Heart left ventricle (tissue), 16 donors: ENCODE data around the gene TTLL5. TPM values are rescaled to one million over a fixed set of nuclear protein-coding genes. Genes with fewer than 3 reads are reported as not detected.

ENCODE experiments used
- ATAC-seq, 4 donors: fragments of 200-7000 bp; cut with Tn5 transposase; one replicate each; pipeline ENCODE4 v1.9.1; 2020 to 2022; ENCODE audit warnings: moderate library complexity in 4 of 4, mild to moderate bottlenecking in 3 of 4, moderate number of reproducible peaks in 1 of 4
- DNase-seq, 5 donors: peaks; one replicate each; pipeline ENCODE4 v3.0.0-alpha.2; 2020
- H3K27ac ChIP-seq, 12 donors: fragments of 200-600 bp; sonication (generic) in 4 of 12; one replicate each; pipeline versions ENCODE4 v1.5.0 to v1.8.0; 2016 to 2022; ENCODE audit warnings: mild to moderate bottlenecking in 2 of 12
- H3K27me3 ChIP-seq, 9 donors: fragments of 200-600 bp; sonication (generic) in 2 of 9; one replicate each; pipeline versions ENCODE4 v1.5.1 to v1.8.0; 2016 to 2022; ENCODE audit warnings: mild to moderate bottlenecking in 3 of 9
- H3K36me3 ChIP-seq, 9 donors: fragments of 200-600 bp; sonication (generic) in 2 of 9; one replicate each; pipeline versions ENCODE4 v1.5.0 to v1.8.0; 2018 to 2022; ENCODE audit warnings: mild to moderate bottlenecking in 2 of 9
- H3K4me1 ChIP-seq, 12 donors: fragments of 200-600 bp; sonication (generic) in 4 of 12; one replicate each; pipeline versions ENCODE4 v1.5.0 to v1.8.0; 2016 to 2022; ENCODE audit warnings: mild to moderate bottlenecking in 3 of 12
- H3K4me3 ChIP-seq, 12 donors: fragments of 200-600 bp; sonication (generic) in 4 of 12; one replicate each; pipeline versions ENCODE4 v1.5.0 to v1.8.0; 2017 to 2022; ENCODE audit warnings: mild to moderate bottlenecking in 9 of 12, moderate library complexity in 4 of 12
- H3K9me3 ChIP-seq, 12 donors: fragments of 200-600 bp; sonication (generic) in 4 of 12; one replicate each; pipeline versions ENCODE4 v1.5.0 to v1.8.0; 2016 to 2022; ENCODE audit warnings: mild to moderate bottlenecking in 1 of 12
- CTCF ChIP-seq, 12 donors: fragments of 200-600 bp; sonication (generic) in 4 of 12; IDR thresholded peaks; one replicate each; pipeline versions ENCODE4 v1.5.0 to v1.8.0; 2018 to 2022; ENCODE audit warnings: antibody characterized with exemption in 12 of 12, mild to moderate bottlenecking in 5 of 12
- POLR2A ChIP-seq, 2 donors: fragments of 450-650 bp; IDR thresholded peaks; one replicate each; pipeline ENCODE4 v1.6.1; 2017; ENCODE audit warnings: antibody characterized with exemption in 2 of 2, mild to moderate bottlenecking in 2 of 2, moderate library complexity in 2 of 2
- WGBS, 4 donors: extraction: QIAGEN DNeasy Blood & Tissue Kit in 2 of 4; methylation state at CpG; one replicate each; pipeline versions ENCODE4 v1.1.5 to v1.1.7; 2013 to 2018; 5-methylcytosine and 5-hydroxymethylcytosine counted together
- intact Hi-C, 10 donors: fragments of 100-400 bp; cut with DNase I; formaldehyde crosslinking; loops; one replicate each; pipeline versions ENCODE4 v1.11.1 to v1.14.2; 2022
- polyA plus RNA-seq, 2 donors: library from polyadenylated mRNA; stranded (reverse); fragments of 200-250 nt; gene quantifications; one replicate each; pipeline ENCODE4 v1.2.3, GENCODE V29; 2013
- total RNA-seq, 9 donors: library from RNA; depleted of rRNA in 2 of 9; stranded (reverse); fragments of >200 nt in 2 of 9; fragmentation: NEBNext Ultra II Directional in 3 of 9; extraction: Animal tissue kit (Norgen Biotek cat#: 25700) in 3 of 9; gene quantifications; one replicate each; pipeline versions ENCODE4 v1.1.0 to v1.2.4, GENCODE V29; 2016 to 2023
- donor health status: ischemic (EF 13 %, LVEDD 7.1; RV severe dilation, severe dysfunction).
- donor health status: healthy with polysubstance abuse.
- donor health status: DM: no; HTN: yes; CAD: no.
- donor health status: DM: no; HTN: no; CAD: no.
- donor health status: ischemic (EF 25% LVEDD 6.9; RV normal size, moderate dysfunction).
- donor health status: ischemic (EF 25% LVEDD 5.7; RV mildly dilated, moderate dysfunction).
- donor health status: healthy.
- donor health status: DM: yes; HTN: yes; CAD: no.
- donor health status: ischemic (EF 35%, LVEDD 5.7; RV mildly dilated, moderate dysfunction).
- donor health status: nonischemic (EF 11% LVEDD 7.7; RV severe dilation, severe dysfunction).
- donor health status: DM: yes; HTN: yes; CAD: no.
- donor health status: PGD.
- donor health status: ischemic (EF 29% LVEDD 5.4; RV normal size, mild dysfunction).
- donor health status: nonischemic (EF 23%, LVEDD 6.1; RV moderate dilation, normal function).

TTLL5 gene
- total and polyA plus RNA-seq, 11 donors: 6.2 to 24.6 (median 15.8) TPM

GRCh38 chr14:75860561-75861160 is 199.6 kb downstream of the TTLL5 start:
- intact Hi-C loops: loop anchor here in 2 of 10 donors (10.0 kb wide), 2 partner anchors 56 to 136 kb away; no protein-coding TSS in a partner anchor
- DNase-seq (no peak), ATAC-seq (no peak)
- H3K27ac ChIP-seq: peak overlapping the region in 4 of 12 donors; percentile 15 to 62 (median 29)
- 60 to 75% (median 72%) methylated on average over 5 of the region's 5 CpGs for WGBS, 4 donors
- no peak for TF ChIP-seq POLR2A (IDR thresholded peaks at IDR 0.05)
- peak in 1 of 12 donors; percentile 6 for TF ChIP-seq CTCF (IDR thresholded peaks at IDR 0.05)
- no peaks in the 10 kb centered on the region for H3K27me3 ChIP-seq
- no peaks in the 10 kb centered on the region for H3K9me3 ChIP-seq
- H3K36me3 ChIP-seq: peaks cover 0 to 8% (median 0%) of the 10 kb centered on the region in 9 donors
- H3K4me3 ChIP-seq: no peak overlapping the region
- peaks cover 0 to 12% (median 3%) of the 10 kb centered on the region in 12 donors for H3K4me1 ChIP-seq

- ATAC-seq (peak; percentile 66 to 99 (median 91)), DNase-seq (peak in 1 of 5 donors; percentile 41)
- 54 to 67% (median 59%) methylated on average over 4 of the region's 4 CpGs for WGBS, 4 donors
- Histone ChIP-seq H3K27ac (peak overlapping the region in 4 of 12 donors; percentile 15 to 62 (median 43)), H3K36me3 (peaks cover 0 to 7% (median 0%) of the 10 kb centered on the region in 9 donors), H3K27me3 (no peaks in the 10 kb centered on the region), H3K4me3 (no peak overlapping the region), H3K9me3 (no peaks in the 10 kb centered on the region), H3K4me1 (peaks cover 0 to 17% (median 4%) of the 10 kb centered on the region in 12 donors)
- intact Hi-C loops: loop anchor here in 2 of 10 donors (10.0 kb wide), 2 partner anchors 56 to 136 kb away; no protein-coding TSS in a partner anchor
- TF ChIP-seq CTCF (IDR thresholded peaks at IDR 0.05): no peak
- no peak for TF ChIP-seq POLR2A (IDR thresholded peaks at IDR 0.05)
Measured at GRCh38 chr14:75861161-75861621, 200.1 kb downstream of the TTLL5 start.

DNA sequence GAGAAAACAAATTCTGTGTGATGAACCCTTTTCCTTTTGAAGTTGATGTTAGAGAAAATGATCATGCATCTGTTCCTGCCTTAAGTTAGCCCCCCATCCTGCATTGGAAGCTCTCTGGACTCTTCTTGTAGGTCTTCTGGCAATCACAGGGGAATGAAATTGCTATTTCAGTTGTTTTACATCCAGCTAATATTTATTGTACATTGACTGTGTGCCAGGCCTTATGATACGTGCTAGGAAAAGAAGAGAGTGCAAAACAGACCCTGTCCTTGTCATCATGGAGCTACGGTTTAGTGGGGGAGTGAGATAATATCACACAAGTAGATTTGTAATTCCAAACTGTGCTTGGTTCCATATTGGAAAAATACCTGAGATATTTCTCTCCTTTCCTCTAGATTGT is 202.2 kb downstream of the TTLL5 start:
- H3K4me1 ChIP-seq: peaks cover 0 to 36% (median 18%) of the 10 kb centered on the region in 12 donors
- no peak overlapping the region for H3K27ac ChIP-seq
- no peak for TF ChIP-seq CTCF (IDR thresholded peaks at IDR 0.05)
- TF ChIP-seq POLR2A (IDR thresholded peaks at IDR 0.05): no peak
- ATAC-seq: no peak
- no peak overlapping the region for H3K4me3 ChIP-seq
- intact Hi-C loops: loop anchor here in 2 of 10 donors (10.0 kb wide), 2 partner anchors 58 to 138 kb away; no protein-coding TSS in a partner anchor
- no peak for DNase-seq
- H3K9me3 ChIP-seq: no peaks in the 10 kb centered on the region
- H3K36me3 ChIP-seq: peaks cover 0 to 7% (median 0%) of the 10 kb centered on the region in 9 donors
- no peaks in the 10 kb centered on the region for H3K27me3 ChIP-seq
- 92 to 94% (median 93%) methylated on average over 2 of the region's 2 CpGs for WGBS, 4 donors

DNA sequence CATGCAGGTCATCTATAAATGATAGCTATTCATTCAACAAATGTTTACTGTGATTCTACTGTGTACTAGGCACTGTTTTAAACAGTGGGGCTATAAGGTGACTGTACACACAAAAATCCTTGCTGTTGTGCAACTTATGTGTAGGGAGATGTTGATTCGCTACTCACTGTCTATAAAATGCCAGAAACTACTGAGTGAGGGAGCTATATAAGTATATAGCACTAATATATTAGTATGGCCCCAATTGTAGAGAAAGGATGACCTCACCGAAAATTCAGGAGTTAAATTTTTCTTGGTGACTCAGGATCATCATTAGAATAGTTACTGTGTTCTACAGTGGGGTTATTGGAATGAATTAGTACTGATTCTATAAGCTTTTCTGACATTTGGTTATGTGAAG is 203.3 kb downstream of the TTLL5 start:
- Histone ChIP-seq H3K4me3 (no peak overlapping the region), H3K4me1 (peaks cover 0 to 45% (median 25%) of the 10 kb centered on the region in 12 donors), H3K9me3 (no peaks in the 10 kb centered on the region), H3K27ac (no peak overlapping the region), H3K36me3 (peaks cover 0 to 7% (median 0%) of the 10 kb centered on the region in 9 donors), H3K27me3 (no peaks in the 10 kb centered on the region)
- intact Hi-C loops: loop anchor here in 2 of 10 donors (10.0 kb wide), 2 partner anchors 60 to 140 kb away; no protein-coding TSS in a partner anchor
- TF ChIP-seq CTCF (IDR thresholded peaks at IDR 0.05) (no peak), POLR2A (IDR thresholded peaks at IDR 0.05) (no peak)
- WGBS, 4 donors: 92 to 97% (median 95%) methylated on average over 2 of the region's 2 CpGs
- DNase-seq: no peak
- ATAC-seq: no peak
